ENCODE data around the gene RAB36. TPM values are rescaled to one million over a fixed set of nuclear protein-coding genes. Genes with fewer than 3 reads are reported as not detected.

RAB36 gene
- polyA plus RNA-seq, 1 donor (not counting 4 experiments of a cell fraction or from before 2014, with no cell fraction given), result 1.9 TPM

- dilution Hi-C loops (cut with MboI; ENCODE audit: extremely low pct_ligation_motif_present, low sequenced_read_pairs), result no loop called here
- FAIRE-seq (no peak), DNase-seq (ENCODE audit: low read depth, low spot score) (no peak)
- Histone ChIP-seq H4K20me1 (ENCODE audit: control insufficient read depth, extremely low read depth, insufficient read depth, low read length) (peaks cover 3% of the 10 kb centered on the region), H3K27ac (ENCODE audit: control insufficient read depth, insufficient read depth, low read length) (no peak overlapping the region), H3K4me2 (ENCODE audit: control insufficient read depth, extremely low read depth, insufficient read depth, low read depth, low read length) (no peak overlapping the region), H3K9me1 (ENCODE audit: control insufficient read depth, extremely low read depth, insufficient read depth, low read length) (no peaks in the 10 kb centered on the region), H3K9ac (ENCODE audit: control insufficient read depth, extremely low read depth, insufficient read depth, low read length) (no peak overlapping the region), H3K36me3 (ENCODE audit: control insufficient read depth in 2 of 2, extremely low read depth in 1 of 2, insufficient read depth in 2 of 2, low read length in 2 of 2) (no peaks in the 10 kb centered on the region), H3K9me3 (ENCODE audit: control insufficient read depth, low read depth, low read length) (no peaks in the 10 kb centered on the region), H3K27me3 (ENCODE audit: control insufficient read depth, extremely low read depth, insufficient read depth, low read length) (no peaks in the 10 kb centered on the region), H3K79me2 (ENCODE audit: control insufficient read depth, insufficient read depth, low read length) (no peaks in the 10 kb centered on the region), H3K4me3 (ENCODE audit: control insufficient read depth in 2 of 3, extremely low read depth in 1 of 3, insufficient read depth in 2 of 3, low read depth in 1 of 3, low read length in 3 of 3) (no peak overlapping the region), H2AFZ (ENCODE audit: control insufficient read depth, low read length) (no peak overlapping the region), H3K4me1 (ENCODE audit: control insufficient read depth, extremely low read depth, insufficient read depth, low read length) (no peaks in the 10 kb centered on the region)
- no peak for TF ChIP-seq EZH2 (IDR thresholded peaks at IDR 0.05; ENCODE audit: low read length)
- TF ChIP-seq CTCF (optimal IDR thresholded peaks at IDR 0.05 in 1 of 3, IDR thresholded peaks at IDR 0.05 in 1 of 3, conservative IDR thresholded peaks at IDR 0.05 in 1 of 3; ENCODE audit: extremely low read depth in 1 of 3, insufficient read depth in 2 of 3, low read length in 3 of 3), result no peak
Observed at GRCh38 chr22:23130697-23131096, 14.6 kb upstream of the RAB36 start.

GRCh38 chr22:23131931-23132330 lies 13.3 kb upstream of the RAB36 start:
- H3K4me2 ChIP-seq (ENCODE audit: control insufficient read depth, extremely low read depth, insufficient read depth, low read depth, low read length), result no peak overlapping the region
- H4K20me1 ChIP-seq (ENCODE audit: control insufficient read depth, extremely low read depth, insufficient read depth, low read length), result peaks cover 3% of the 10 kb centered on the region
- dilution Hi-C loops (cut with MboI; ENCODE audit: extremely low pct_ligation_motif_present, low sequenced_read_pairs), result no loop called here
- no peaks in the 10 kb centered on the region for H3K79me2 ChIP-seq (ENCODE audit: control insufficient read depth, insufficient read depth, low read length)
- no peak for FAIRE-seq
- no peaks in the 10 kb centered on the region for H3K9me3 ChIP-seq (ENCODE audit: control insufficient read depth, low read depth, low read length)
- no peaks in the 10 kb centered on the region for H3K4me1 ChIP-seq (ENCODE audit: control insufficient read depth, extremely low read depth, insufficient read depth, low read length)
- H3K27me3 ChIP-seq (ENCODE audit: control insufficient read depth, extremely low read depth, insufficient read depth, low read length), result no peaks in the 10 kb centered on the region
- H3K4me3 ChIP-seq (ENCODE audit: control insufficient read depth in 2 of 3, extremely low read depth in 1 of 3, insufficient read depth in 2 of 3, low read depth in 1 of 3, low read length in 3 of 3), result no peak overlapping the region
- no peak for DNase-seq (ENCODE audit: low read depth, low spot score)
- no peak overlapping the region for H2AFZ ChIP-seq (ENCODE audit: control insufficient read depth, low read length)
- no peaks in the 10 kb centered on the region for H3K9me1 ChIP-seq (ENCODE audit: control insufficient read depth, extremely low read depth, insufficient read depth, low read length)
- H3K36me3 ChIP-seq (ENCODE audit: control insufficient read depth in 2 of 2, extremely low read depth in 1 of 2, insufficient read depth in 2 of 2, low read length in 2 of 2), result no peaks in the 10 kb centered on the region
- no peak for TF ChIP-seq CTCF (optimal IDR thresholded peaks at IDR 0.05 in 1 of 3, IDR thresholded peaks at IDR 0.05 in 1 of 3, conservative IDR thresholded peaks at IDR 0.05 in 1 of 3; ENCODE audit: extremely low read depth in 1 of 3, insufficient read depth in 2 of 3, low read length in 3 of 3)
- TF ChIP-seq EZH2 (IDR thresholded peaks at IDR 0.05; ENCODE audit: low read length), result no peak
- no peak overlapping the region for H3K9ac ChIP-seq (ENCODE audit: control insufficient read depth, extremely low read depth, insufficient read depth, low read length)
- no peak overlapping the region for H3K27ac ChIP-seq (ENCODE audit: control insufficient read depth, insufficient read depth, low read length)

Measured in keratinocyte (primary cell).